K562 (cell line): ENCODE measurements around the gene CDAN1. TPM values are rescaled to one million over a fixed set of nuclear protein-coding genes. Genes with fewer than 3 reads are reported as not detected.

Source experiments
- EHMT2 ChIP-seq: fragments of 450-650 bp; IDR thresholded peaks from 2 replicates; pipeline ENCODE4 v1.6.1; 2018; ENCODE audit warnings: antibody characterized with exemption
- FIP1L1 ChIP-seq: fragments of 200-400 bp; formaldehyde crosslinking; IDR thresholded peaks from 2 replicates; pipeline ENCODE4 v1.6.1; 2018; ENCODE audit warnings: mild to moderate bottlenecking, low read depth, low read length; ENCODE audit not compliant: poor library complexity, severe bottlenecking
- FOXP1 ChIP-seq: sonication (generic); formaldehyde crosslinking; IDR thresholded peaks from 2 replicates; pipeline ENCODE4 v1.8.0; 2022; ENCODE audit warnings: mild to moderate bottlenecking, missing genetic modification reagents
- MAX ChIP-seq: sonication (generic); formaldehyde crosslinking; IDR thresholded peaks from 2 replicates; pipeline ENCODE4 v1.9.0; 2022; ENCODE audit warnings: mild to moderate bottlenecking, missing genetic modification reagents
- PHF20 ChIP-seq: fragments of 450-650 bp; IDR thresholded peaks from 2 replicates; pipeline ENCODE4 v1.6.1; 2018; ENCODE audit not compliant: partially characterized antibody
- SIN3A ChIP-seq, 2 experiments: fragments of 150-350 bp in 1 of 2; IDR thresholded peaks; 2 replicates each; pipeline ENCODE4 v1.6.1; 2011 to 2016; ENCODE audit warnings: borderline replicate concordance in 2 of 2, low read depth in 2 of 2, low read length in 2 of 2, mild to moderate bottlenecking in 2 of 2, moderate library complexity in 2 of 2; ENCODE audit not compliant: control insufficient read depth in 1 of 2
- ZC3H8 ChIP-seq: fragments of 450-650 bp; IDR thresholded peaks from 2 replicates; pipeline ENCODE4 v1.6.1; 2017
- polyA plus RNA-seq, 8 experiments: library from polyadenylated mRNA; depleted of rRNA in 4 of 8; stranded (reverse) in 5 of 8; unstranded in 3 of 8; fragments of >200 nt; fragmentation: Nextera tagmentation in 2 of 8; fragmentation: Illumina TruSeq in 1 of 8; extraction: Ambion mirVana in 2 of 8; extraction: Trizol in 1 of 8; gene quantifications; 2 replicates each; pipeline versions ENCODE4 v1.2.1 to v1.2.3, GENCODE V29; 2011 to 2014; ENCODE audit warnings: inconsistent platforms in 1 of 8, missing spikeins in 1 of 8
- total RNA-seq, 7 experiments: library from RNA; depleted of rRNA in 6 of 7; stranded (reverse); fragments of >200 nt in 6 of 7; fragmentation: Illumina TruSeq in 2 of 7; extraction: Trizol in 2 of 7; gene quantifications; 2 replicates each; pipeline versions ENCODE4 v1.2.1 to v1.2.3, GENCODE V29; 2011 to 2021; ENCODE audit warnings: low replicate concordance in 1 of 7
- TF ChIP-seq, protein P1 (sequence below), 2 experiments: IDR thresholded peaks; 2 replicates each; pipeline ENCODE4 v1.6.1; 2012; ENCODE audit warnings: improper control_type of control experiment in 2 of 2, low read depth in 2 of 2, low read length in 2 of 2, borderline replicate concordance in 1 of 2
- TF ChIP-seq, protein P2 (sequence below): fragments of 450-650 bp; formaldehyde crosslinking; conservative IDR thresholded peaks from 2 replicates; pipeline ENCODE4 v1.4.0; 2022; ENCODE audit warnings: mild to moderate bottlenecking, missing genetic modification characterization
- TF ChIP-seq, protein P3 (sequence below), 2 experiments: fragments of 450-650 bp; formaldehyde crosslinking in 1 of 2; IDR thresholded peaks; 2 replicates each; pipeline versions ENCODE4 v1.4.0 to v1.6.1; 2014 to 2020; ENCODE audit warnings: mild to moderate bottlenecking in 2 of 2, borderline replicate concordance in 1 of 2, low read depth in 1 of 2
- TF ChIP-seq, protein P4 (sequence below): fragments of 250-450 bp; sonication (Bioruptor Pico); IDR thresholded peaks from 2 replicates; pipeline ENCODE4 v1.4.0; 2020; ENCODE audit warnings: borderline replicate concordance

The CDAN1 gene
- total and polyA plus RNA-seq, 9 of the 15 experiments (the other 6 are each of a cell fraction or from before 2014, with no cell fraction given) = 1.6 to 34.4 (median 13.8) TPM

DNA sequence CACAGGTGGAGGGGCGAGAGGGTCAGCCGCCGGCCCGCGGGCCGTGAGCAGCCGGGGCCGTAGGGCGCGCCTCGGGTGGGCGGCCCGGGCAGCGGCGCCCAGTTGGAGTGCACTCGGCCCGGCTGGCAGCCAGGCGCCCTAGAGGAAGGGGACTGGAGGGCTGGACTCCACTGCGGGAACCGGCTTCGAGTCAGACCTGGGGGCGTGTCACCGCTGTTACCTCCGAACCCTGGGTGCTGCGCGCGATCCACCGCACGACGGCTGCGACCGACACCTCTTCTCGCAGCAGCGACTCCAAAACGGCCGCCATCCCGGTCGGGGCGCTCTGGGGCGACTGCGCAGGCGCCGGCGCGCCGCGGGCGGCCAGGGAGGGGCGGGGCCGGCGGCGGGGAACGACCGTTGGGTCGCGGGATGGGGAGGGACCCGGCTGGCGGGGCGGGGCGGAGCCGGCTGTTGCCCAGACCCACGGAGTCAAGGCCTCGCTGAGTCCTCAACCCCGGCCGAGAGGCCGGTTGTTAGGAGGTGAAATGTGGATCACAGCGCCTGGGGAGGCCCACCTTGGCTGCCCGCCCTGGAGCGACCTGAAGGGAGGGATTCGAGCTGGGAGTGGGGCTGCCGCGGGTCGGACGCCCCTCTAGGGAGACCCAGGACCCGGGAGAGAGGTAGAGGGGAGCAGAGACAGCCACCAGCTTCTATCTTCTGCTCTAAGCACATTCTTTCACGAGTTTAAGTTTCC lies at the start of gene CDAN1 (continued):
- TF ChIP-seq, protein P1, sequence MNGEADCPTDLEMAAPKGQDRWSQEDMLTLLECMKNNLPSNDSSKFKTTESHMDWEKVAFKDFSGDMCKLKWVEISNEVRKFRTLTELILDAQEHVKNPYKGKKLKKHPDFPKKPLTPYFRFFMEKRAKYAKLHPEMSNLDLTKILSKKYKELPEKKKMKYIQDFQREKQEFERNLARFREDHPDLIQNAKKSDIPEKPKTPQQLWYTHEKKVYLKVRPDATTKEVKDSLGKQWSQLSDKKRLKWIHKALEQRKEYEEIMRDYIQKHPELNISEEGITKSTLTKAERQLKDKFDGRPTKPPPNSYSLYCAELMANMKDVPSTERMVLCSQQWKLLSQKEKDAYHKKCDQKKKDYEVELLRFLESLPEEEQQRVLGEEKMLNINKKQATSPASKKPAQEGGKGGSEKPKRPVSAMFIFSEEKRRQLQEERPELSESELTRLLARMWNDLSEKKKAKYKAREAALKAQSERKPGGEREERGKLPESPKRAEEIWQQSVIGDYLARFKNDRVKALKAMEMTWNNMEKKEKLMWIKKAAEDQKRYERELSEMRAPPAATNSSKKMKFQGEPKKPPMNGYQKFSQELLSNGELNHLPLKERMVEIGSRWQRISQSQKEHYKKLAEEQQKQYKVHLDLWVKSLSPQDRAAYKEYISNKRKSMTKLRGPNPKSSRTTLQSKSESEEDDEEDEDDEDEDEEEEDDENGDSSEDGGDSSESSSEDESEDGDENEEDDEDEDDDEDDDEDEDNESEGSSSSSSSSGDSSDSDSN (IDR thresholded peaks at IDR 0.05; ENCODE audit: borderline replicate concordance in 1 of 2, low read depth in 2 of 2, low read length in 2 of 2) = peak; percentile 30 to 57; a peak in 2 of 4 replicates
- TF ChIP-seq, protein P2, sequence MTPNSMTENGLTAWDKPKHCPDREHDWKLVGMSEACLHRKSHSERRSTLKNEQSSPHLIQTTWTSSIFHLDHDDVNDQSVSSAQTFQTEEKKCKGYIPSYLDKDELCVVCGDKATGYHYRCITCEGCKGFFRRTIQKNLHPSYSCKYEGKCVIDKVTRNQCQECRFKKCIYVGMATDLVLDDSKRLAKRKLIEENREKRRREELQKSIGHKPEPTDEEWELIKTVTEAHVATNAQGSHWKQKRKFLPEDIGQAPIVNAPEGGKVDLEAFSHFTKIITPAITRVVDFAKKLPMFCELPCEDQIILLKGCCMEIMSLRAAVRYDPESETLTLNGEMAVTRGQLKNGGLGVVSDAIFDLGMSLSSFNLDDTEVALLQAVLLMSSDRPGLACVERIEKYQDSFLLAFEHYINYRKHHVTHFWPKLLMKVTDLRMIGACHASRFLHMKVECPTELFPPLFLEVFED (CRISPR knock-in tag) = no peak
- TF ChIP-seq, protein P3, sequence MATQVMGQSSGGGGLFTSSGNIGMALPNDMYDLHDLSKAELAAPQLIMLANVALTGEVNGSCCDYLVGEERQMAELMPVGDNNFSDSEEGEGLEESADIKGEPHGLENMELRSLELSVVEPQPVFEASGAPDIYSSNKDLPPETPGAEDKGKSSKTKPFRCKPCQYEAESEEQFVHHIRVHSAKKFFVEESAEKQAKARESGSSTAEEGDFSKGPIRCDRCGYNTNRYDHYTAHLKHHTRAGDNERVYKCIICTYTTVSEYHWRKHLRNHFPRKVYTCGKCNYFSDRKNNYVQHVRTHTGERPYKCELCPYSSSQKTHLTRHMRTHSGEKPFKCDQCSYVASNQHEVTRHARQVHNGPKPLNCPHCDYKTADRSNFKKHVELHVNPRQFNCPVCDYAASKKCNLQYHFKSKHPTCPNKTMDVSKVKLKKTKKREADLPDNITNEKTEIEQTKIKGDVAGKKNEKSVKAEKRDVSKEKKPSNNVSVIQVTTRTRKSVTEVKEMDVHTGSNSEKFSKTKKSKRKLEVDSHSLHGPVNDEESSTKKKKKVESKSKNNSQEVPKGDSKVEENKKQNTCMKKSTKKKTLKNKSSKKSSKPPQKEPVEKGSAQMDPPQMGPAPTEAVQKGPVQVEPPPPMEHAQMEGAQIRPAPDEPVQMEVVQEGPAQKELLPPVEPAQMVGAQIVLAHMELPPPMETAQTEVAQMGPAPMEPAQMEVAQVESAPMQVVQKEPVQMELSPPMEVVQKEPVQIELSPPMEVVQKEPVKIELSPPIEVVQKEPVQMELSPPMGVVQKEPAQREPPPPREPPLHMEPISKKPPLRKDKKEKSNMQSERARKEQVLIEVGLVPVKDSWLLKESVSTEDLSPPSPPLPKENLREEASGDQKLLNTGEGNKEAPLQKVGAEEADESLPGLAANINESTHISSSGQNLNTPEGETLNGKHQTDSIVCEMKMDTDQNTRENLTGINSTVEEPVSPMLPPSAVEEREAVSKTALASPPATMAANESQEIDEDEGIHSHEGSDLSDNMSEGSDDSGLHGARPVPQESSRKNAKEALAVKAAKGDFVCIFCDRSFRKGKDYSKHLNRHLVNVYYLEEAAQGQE (IDR thresholded peaks at IDR 0.05; ENCODE audit: borderline replicate concordance) = no peak
- TF ChIP-seq, protein P3 (CRISPR knock-in tag; IDR thresholded peaks at IDR 0.05; ENCODE audit: low read depth) = 0 out of 2 replicates have a peak, but pooled peaks have one; percentile 38
- TF ChIP-seq FOXP1 (CRISPR knock-in tag) (0 out of 2 replicates have a peak, but pooled peaks have one; percentile 44), SIN3A (IDR thresholded peaks at IDR 0.05; ENCODE audit: borderline replicate concordance in 2 of 2, control insufficient read depth in 1 of 2, low read depth in 2 of 2, low read length in 2 of 2) (peak; percentile 38 to 59; a peak in 2 of 4 replicates), EHMT2 (no peak), FIP1L1 (no peak), ZC3H8 (no peak), MAX (CRISPR knock-in tag) (peak; percentile 44; the same call in 1 of the 2 replicates), PHF20 (no peak)
- TF ChIP-seq, protein P4, sequence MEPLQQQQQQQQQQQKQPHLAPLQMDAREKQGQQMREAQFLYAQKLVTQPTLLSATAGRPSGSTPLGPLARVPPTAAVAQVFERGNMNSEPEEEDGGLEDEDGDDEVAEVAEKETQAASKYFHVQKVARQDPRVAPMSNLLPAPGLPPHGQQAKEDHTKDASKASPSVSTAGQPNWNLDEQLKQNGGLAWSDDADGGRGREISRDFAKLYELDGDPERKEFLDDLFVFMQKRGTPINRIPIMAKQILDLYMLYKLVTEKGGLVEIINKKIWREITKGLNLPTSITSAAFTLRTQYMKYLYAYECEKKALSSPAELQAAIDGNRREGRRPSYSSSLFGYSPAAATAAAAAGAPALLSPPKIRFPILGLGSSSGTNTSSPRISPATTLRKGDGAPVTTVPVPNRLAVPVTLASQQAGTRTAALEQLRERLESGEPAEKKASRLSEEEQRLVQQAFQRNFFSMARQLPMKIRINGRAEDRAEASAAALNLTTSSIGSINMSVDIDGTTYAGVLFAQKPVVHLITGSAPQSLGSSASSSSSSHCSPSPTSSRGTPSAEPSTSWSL (CRISPR knock-in tag) = 0 out of 2 replicates have a peak, but pooled peaks have one; percentile 40
